ENCODE data around the gene SYNGR4. TPM values are rescaled to one million over a fixed set of nuclear protein-coding genes. Genes with fewer than 3 reads are reported as not detected.

SYNGR4 gene
- total RNA-seq, 1 donor from 2014 or later: not detected

- Mint-ChIP-seq H3K27me3 (ENCODE audit: insufficient read depth, low read depth) (peaks cover 6% of the 10 kb centered on the region), H3K36me3 (peaks cover 9% of the 10 kb centered on the region), H3K4me1 (peaks cover 59% of the 10 kb centered on the region), H3K4me3 (peak within 1 kb of the TSS; percentile 86), H3K9me3 (peaks cover 11% of the 10 kb centered on the region), H3K27ac (peak within 1 kb of the TSS; percentile 32)
- DNase-seq (ENCODE audit: low spot score): peak; percentile 86
- H4K20me1 ChIP-seq (ENCODE audit: low read depth): no peaks in the 10 kb centered on the region
- H3K4me3 ChIP-seq: peak within 1 kb of the TSS; percentile 50
- H3K79me2 ChIP-seq (ENCODE audit: low read depth): no peaks in the 10 kb centered on the region
- H3K27me3 ChIP-seq: peaks cover 8% of the 10 kb centered on the region
- H3K36me3 ChIP-seq: no peaks in the 10 kb centered on the region
- peaks cover 18% of the 10 kb centered on the region for H3F3A ChIP-seq (ENCODE audit: low read depth)
- no peaks in the 10 kb centered on the region for H3K4me1 ChIP-seq
- no peaks in the 10 kb centered on the region for H3K9me3 ChIP-seq (ENCODE audit: low read depth)
- peak within 1 kb of the TSS; percentile 44 for H2AFZ ChIP-seq (replicated peaks)
- no peak within 1 kb of the TSS for H3K27ac ChIP-seq
- TF ChIP-seq CTCF (IDR thresholded peaks at IDR 0.05) (no peak), EZH2phosphoT487 (IDR thresholded peaks at IDR 0.05) (no peak), EZH2 (IDR thresholded peaks at IDR 0.05) (no peak)
- H3K4me2 ChIP-seq: peak within 1 kb of the TSS; percentile 87
- H3K9ac ChIP-seq: no peak within 1 kb of the TSS
Measured at GRCh38 chr19:48325265-48325910, 38.8 kb upstream of the SYNGR4 start, which contains the start of gene EMP3. Gene EMP3 (plus strand): TSS chr19:48325552. CDS start chr19:48326845, 1,293 bp downstream.

GRCh38 chr19:48329167-48329891 lies 34.8 kb upstream of the SYNGR4 start:
- H3K4me2 ChIP-seq: peak overlapping the region; percentile 88
- H4K20me1 ChIP-seq (ENCODE audit: low read depth): no peaks in the 10 kb centered on the region
- Mint-ChIP-seq H3K4me1 (peaks cover 57% of the 10 kb centered on the region), H3K4me3 (peak overlapping the region; percentile 85), H3K36me3 (peaks cover 9% of the 10 kb centered on the region), H3K9me3 (peaks cover 11% of the 10 kb centered on the region), H3K27me3 (ENCODE audit: insufficient read depth, low read depth) (peaks cover 6% of the 10 kb centered on the region), H3K27ac (no peak overlapping the region)
- peaks cover 8% of the 10 kb centered on the region for H3K27me3 ChIP-seq
- TF ChIP-seq EZH2 (IDR thresholded peaks at IDR 0.05): no peak
- no peak for TF ChIP-seq EZH2phosphoT487 (IDR thresholded peaks at IDR 0.05)
- no peak for TF ChIP-seq CTCF (IDR thresholded peaks at IDR 0.05)
- H2AFZ ChIP-seq (replicated peaks): no peak overlapping the region
- H3K4me3 ChIP-seq: no peak overlapping the region
- no peaks in the 10 kb centered on the region for H3K79me2 ChIP-seq (ENCODE audit: low read depth)
- no peaks in the 10 kb centered on the region for H3K36me3 ChIP-seq
- H3K9ac ChIP-seq: no peak overlapping the region
- H3K4me1 ChIP-seq: peaks cover 8% of the 10 kb centered on the region
- no peak for DNase-seq (ENCODE audit: low spot score)
- H3K27ac ChIP-seq: no peak overlapping the region
- no peaks in the 10 kb centered on the region for H3K9me3 ChIP-seq (ENCODE audit: low read depth)
- H3F3A ChIP-seq (ENCODE audit: low read depth): peaks cover 29% of the 10 kb centered on the region

DNA sequence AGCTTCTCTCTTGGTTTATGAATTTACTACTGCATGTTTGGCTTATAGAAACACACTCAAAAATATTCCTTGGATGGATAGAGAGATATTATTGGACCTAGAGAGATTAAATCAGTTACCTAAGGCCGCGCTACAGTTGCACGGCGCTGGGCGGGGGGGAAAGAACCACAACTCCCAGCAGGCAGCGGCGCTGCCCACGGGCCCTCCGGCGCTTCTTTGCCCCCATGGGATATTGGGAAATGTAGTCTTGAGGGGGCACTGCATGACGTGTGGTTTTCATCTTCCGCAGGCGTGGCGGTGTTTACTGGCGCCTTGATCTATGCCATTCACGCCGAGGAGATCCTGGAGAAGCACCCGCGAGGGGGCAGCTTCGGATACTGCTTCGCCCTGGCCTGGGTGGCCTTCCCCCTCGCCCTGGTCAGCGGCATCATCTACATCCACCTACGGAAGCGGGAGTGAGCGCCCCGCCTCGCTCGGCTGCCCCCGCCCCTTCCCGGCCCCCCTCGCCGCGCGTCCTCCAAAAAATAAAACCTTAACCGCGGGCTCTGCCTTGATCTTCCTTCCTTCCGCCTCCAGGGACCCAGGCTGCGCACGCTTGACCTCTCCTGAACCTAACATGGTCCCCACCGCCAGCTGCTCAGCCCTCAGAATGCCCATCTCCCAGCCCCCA lies 34.0 kb upstream of the SYNGR4 start:
- no peak overlapping the region for H3K27ac ChIP-seq
- peaks cover 10% of the 10 kb centered on the region for H3K27me3 Mint-ChIP-seq (ENCODE audit: insufficient read depth, low read depth)

More for the DNA sequence above, 34.0 kb upstream of the SYNGR4 start:
- DNase-seq (ENCODE audit: low spot score): peak; percentile 93
- H3K4me2 ChIP-seq: peak overlapping the region; percentile 88
- H3K9me3 ChIP-seq (ENCODE audit: low read depth): no peaks in the 10 kb centered on the region
- peaks cover 16% of the 10 kb centered on the region for H3K27me3 ChIP-seq
- H3K27ac Mint-ChIP-seq: peak overlapping the region; percentile 33
- no peaks in the 10 kb centered on the region for H4K20me1 ChIP-seq (ENCODE audit: low read depth)
- H3K79me2 ChIP-seq (ENCODE audit: low read depth): no peaks in the 10 kb centered on the region
- peaks cover 33% of the 10 kb centered on the region for H3F3A ChIP-seq (ENCODE audit: low read depth)
- TF ChIP-seq EZH2phosphoT487 (IDR thresholded peaks at IDR 0.05) (no peak), CTCF (IDR thresholded peaks at IDR 0.05) (no peak), EZH2 (IDR thresholded peaks at IDR 0.05) (no peak)
- H3K4me3 ChIP-seq: peak overlapping the region; percentile 62
- H3K4me1 ChIP-seq: peaks cover 8% of the 10 kb centered on the region
- peaks cover 52% of the 10 kb centered on the region for H3K4me1 Mint-ChIP-seq
- peak overlapping the region; percentile 85 for H3K4me3 Mint-ChIP-seq
- H3K9ac ChIP-seq: no peak overlapping the region
- peak overlapping the region; percentile 60 for H2AFZ ChIP-seq (replicated peaks)
- peaks cover 9% of the 10 kb centered on the region for H3K36me3 Mint-ChIP-seq
- no peaks in the 10 kb centered on the region for H3K36me3 ChIP-seq
- H3K9me3 Mint-ChIP-seq: peaks cover 11% of the 10 kb centered on the region

All from neural progenitor cell (in vitro differentiated cells).